ENCODE data around the gene TRMO. TPM values are rescaled to one million over a fixed set of nuclear protein-coding genes. Genes with fewer than 3 reads are reported as not detected.

The TRMO gene
- polyA plus RNA-seq, 6 donors from 2014 or later, result 13.4 to 31.8 (median 15.5) TPM

- Mint-ChIP-seq H3K27ac (peak overlapping the region in 1 of 6 donors; percentile 60), H3K4me1 (peaks cover 0 to 3% (median 0%) of the 10 kb centered on the region in 3 donors), H3K27me3 (peaks cover 0 to 10% (median 7%) of the 10 kb centered on the region in 3 donors), H3K9me3 (peaks cover 5 to 26% (median 17%) of the 10 kb centered on the region in 7 donors), H3K36me3 (peaks cover 28 to 34% of the 10 kb centered on the region in 2 donors), H3K4me3 (no peak overlapping the region)
- no peak for ATAC-seq (ENCODE audit: low read depth in 2 of 2)
- no peak for DNase-seq
Measured at GRCh38 chr9:97891736-97892135, 30.6 kb downstream of the TRMO start.

GRCh38 chr9:97889941-97890887, 32.1 kb downstream of the TRMO start:
- Mint-ChIP-seq H3K36me3 (peaks cover 18 to 24% of the 10 kb centered on the region in 2 donors), H3K9me3 (peaks cover 5 to 24% (median 16%) of the 10 kb centered on the region in 7 donors), H3K4me1 (peaks cover 0 to 3% (median 0%) of the 10 kb centered on the region in 3 donors), H3K27ac (peak overlapping the region in 1 of 6 donors; percentile 37), H3K4me3 (no peak overlapping the region), H3K27me3 (peaks cover 0 to 10% (median 7%) of the 10 kb centered on the region in 3 donors)
- no peak for DNase-seq
- peak in 1 of 2 donors; percentile 20 for ATAC-seq (ENCODE audit: low read depth in 2 of 2)

- Mint-ChIP-seq H3K27ac (peak overlapping the region in 1 of 6 donors; percentile 65), H3K4me1 (no peaks in the 10 kb centered on the region), H3K4me3 (no peak overlapping the region), H3K36me3 (no peaks in the 10 kb centered on the region), H3K9me3 (peaks cover 0 to 2% (median 0%) of the 10 kb centered on the region in 7 donors), H3K27me3 (peaks cover 5 to 18% (median 5%) of the 10 kb centered on the region in 3 donors)
- DNase-seq (no peak), ATAC-seq (ENCODE audit: low read depth in 2 of 2) (no peak)
Measured at GRCh38 chr9:97880336-97880735, 42.0 kb downstream of the TRMO start.

DNA sequence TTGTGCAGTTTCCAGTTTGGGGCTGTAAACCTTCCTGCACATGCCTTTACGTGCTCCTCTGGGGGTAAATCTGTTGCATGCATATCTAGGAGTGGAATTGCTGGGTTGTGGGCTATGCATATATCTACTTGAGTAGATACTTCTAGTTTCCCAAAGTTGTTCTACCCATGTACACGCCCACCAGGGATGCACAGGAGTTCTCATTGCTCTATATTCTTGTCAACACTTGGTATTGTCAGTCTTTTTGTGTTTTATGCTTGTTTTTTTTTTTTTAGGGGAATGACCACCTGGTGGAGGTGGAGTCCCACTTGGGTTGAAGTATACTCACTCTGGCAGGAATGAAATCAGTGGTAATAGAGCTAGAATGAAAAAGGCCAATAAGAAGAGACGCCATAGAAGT, 46.2 kb downstream of the TRMO start:
- ATAC-seq (ENCODE audit: low read depth in 2 of 2), result no peak

GRCh38 chr9:97875111-97875510, 47.2 kb downstream of the TRMO start:
- Mint-ChIP-seq H3K9me3 (peaks cover 0 to 11% (median 1%) of the 10 kb centered on the region in 7 donors), H3K27ac (no peak overlapping the region), H3K4me3 (no peak overlapping the region), H3K4me1 (no peaks in the 10 kb centered on the region), H3K36me3 (peaks cover 0 to 7% of the 10 kb centered on the region in 2 donors), H3K27me3 (peaks cover 0 to 19% (median 0%) of the 10 kb centered on the region in 3 donors)
- no peak for DNase-seq
- ATAC-seq (ENCODE audit: low read depth in 2 of 2), result no peak

More for the DNA sequence above, 46.2 kb downstream of the TRMO start:
- Mint-ChIP-seq H3K4me3 (no peak overlapping the region), H3K36me3 (peaks cover 0 to 6% of the 10 kb centered on the region in 2 donors), H3K9me3 (peaks cover 0 to 9% (median 1%) of the 10 kb centered on the region in 7 donors), H3K27me3 (peaks cover 0 to 13% (median 0%) of the 10 kb centered on the region in 3 donors), H3K27ac (no peak overlapping the region), H3K4me1 (no peaks in the 10 kb centered on the region)
- no peak for DNase-seq

DNA sequence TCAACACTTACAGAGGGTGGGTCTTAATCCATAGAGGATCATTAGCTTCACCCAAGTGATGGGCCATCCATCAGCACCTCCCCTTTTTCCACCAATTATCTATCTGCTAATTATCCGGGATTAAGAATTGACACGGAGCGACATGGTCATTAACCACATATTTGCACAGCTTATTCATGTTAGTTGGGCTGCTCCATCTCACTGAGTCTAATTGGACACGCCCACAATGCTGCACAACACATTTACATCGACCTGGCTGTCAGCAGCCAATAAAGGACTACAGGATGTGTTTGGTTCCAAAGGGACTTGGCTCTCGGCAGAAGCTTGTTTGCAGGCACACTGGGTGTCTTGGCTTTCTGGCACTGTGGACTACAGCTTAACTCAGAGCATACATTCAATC, 47.7 kb downstream of the TRMO start:
- no peak overlapping the region for H3K27ac Mint-ChIP-seq
- no peaks in the 10 kb centered on the region for H3K4me1 Mint-ChIP-seq
- no peak for ATAC-seq (ENCODE audit: low read depth in 2 of 2)
- peaks cover 0 to 11% (median 1%) of the 10 kb centered on the region in 7 donors for H3K9me3 Mint-ChIP-seq
- no peak overlapping the region for H3K4me3 Mint-ChIP-seq
- DNase-seq, result no peak
- H3K36me3 Mint-ChIP-seq, result peaks cover 0 to 7% of the 10 kb centered on the region in 2 donors
- peaks cover 0 to 24% (median 0%) of the 10 kb centered on the region in 3 donors for H3K27me3 Mint-ChIP-seq

- Mint-ChIP-seq H3K4me1 (peaks cover 0 to 4% (median 0%) of the 10 kb centered on the region in 3 donors), H3K36me3 (peaks cover 7% of the 10 kb centered on the region in 2 donors), H3K27ac (no peak overlapping the region), H3K27me3 (peaks cover 0 to 32% (median 7%) of the 10 kb centered on the region in 3 donors), H3K4me3 (no peak overlapping the region), H3K9me3 (peaks cover 0 to 15% (median 2%) of the 10 kb centered on the region in 7 donors)
- DNase-seq (no peak), ATAC-seq (ENCODE audit: low read depth in 2 of 2) (no peak)
Measured at GRCh38 chr9:97873882-97874281, 48.4 kb downstream of the TRMO start.

- no peak overlapping the region for H3K4me3 Mint-ChIP-seq
- H3K27ac Mint-ChIP-seq, result no peak overlapping the region
- DNase-seq (no peak), ATAC-seq (ENCODE audit: low read depth in 2 of 2) (no peak)
- H3K36me3 Mint-ChIP-seq, result peaks cover 7 to 8% of the 10 kb centered on the region in 2 donors
- peaks cover 0 to 15% (median 2%) of the 10 kb centered on the region in 7 donors for H3K9me3 Mint-ChIP-seq
- H3K27me3 Mint-ChIP-seq, result peaks cover 0 to 33% (median 8%) of the 10 kb centered on the region in 3 donors
- H3K4me1 Mint-ChIP-seq, result peaks cover 0 to 4% (median 0%) of the 10 kb centered on the region in 3 donors
Measured at GRCh38 chr9:97873425-97873824, 48.9 kb downstream of the TRMO start.

DNA sequence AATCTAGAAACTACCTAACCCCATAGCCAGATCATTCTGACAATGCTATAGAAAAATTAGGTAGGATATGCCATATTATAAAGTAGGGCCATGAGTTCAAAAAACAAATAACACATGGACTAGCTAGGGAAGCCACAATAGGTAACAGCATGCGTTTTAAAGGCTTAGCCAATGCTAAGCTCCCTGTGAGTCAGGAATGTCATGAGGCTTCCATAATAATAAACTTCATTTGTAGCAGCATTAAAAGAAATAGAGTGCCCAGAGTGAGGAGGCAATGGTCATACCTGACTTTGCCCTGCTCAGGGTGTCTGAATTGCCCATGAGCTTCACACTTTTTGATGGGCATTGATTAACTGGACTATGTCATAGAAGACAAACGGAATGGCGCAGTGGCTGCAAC, 53.4 kb downstream of the TRMO start:
- peaks cover 8 to 14% (median 11%) of the 10 kb centered on the region in 3 donors for H3K4me1 Mint-ChIP-seq
- H3K27ac Mint-ChIP-seq, result no peak overlapping the region
- ATAC-seq (ENCODE audit: low read depth in 2 of 2) (no peak), DNase-seq (no peak)
- H3K36me3 Mint-ChIP-seq, result peaks cover 29% of the 10 kb centered on the region in 2 donors
- peaks cover 8 to 44% (median 23%) of the 10 kb centered on the region in 3 donors for H3K27me3 Mint-ChIP-seq
- peaks cover 0 to 44% (median 29%) of the 10 kb centered on the region in 7 donors for H3K9me3 Mint-ChIP-seq
- H3K4me3 Mint-ChIP-seq, result no peak overlapping the region

GRCh38 chr9:97866848-97867247, 55.5 kb downstream of the TRMO start:
- peaks cover 8 to 14% (median 11%) of the 10 kb centered on the region in 3 donors for H3K4me1 Mint-ChIP-seq
- H3K9me3 Mint-ChIP-seq, result peaks cover 0 to 42% (median 31%) of the 10 kb centered on the region in 7 donors
- peak; percentile 78 to 90 for ATAC-seq (ENCODE audit: low read depth in 2 of 2)
- H3K27me3 Mint-ChIP-seq, result peaks cover 19 to 64% (median 33%) of the 10 kb centered on the region in 3 donors
- H3K36me3 Mint-ChIP-seq, result peaks cover 29% of the 10 kb centered on the region in 2 donors
- H3K4me3 Mint-ChIP-seq, result peak overlapping the region in 6 of 8 donors; percentile 2 to 80 (median 62)
- peak; percentile 54 for DNase-seq
- H3K27ac Mint-ChIP-seq, result peak overlapping the region in 3 of 6 donors; percentile 70 to 95 (median 89)

DNA sequence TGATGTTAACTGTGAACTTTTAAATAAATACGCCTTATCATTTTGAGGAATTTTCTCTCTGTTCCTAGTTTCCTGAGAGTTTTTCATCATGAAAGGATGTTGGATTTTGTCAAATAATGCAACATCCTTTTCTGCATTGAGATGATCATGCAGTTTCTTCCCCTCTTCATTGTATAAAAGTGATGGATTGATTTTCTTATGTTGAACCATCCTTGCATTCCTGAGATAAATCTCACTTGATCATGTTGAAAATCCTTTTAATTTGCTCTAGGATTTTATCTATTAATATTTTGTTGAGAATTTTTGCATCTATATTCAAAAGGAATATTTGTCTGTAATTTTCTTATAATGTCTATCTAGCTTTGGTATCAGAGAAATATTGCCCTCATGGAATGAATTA, 56.0 kb downstream of the TRMO start:
- Mint-ChIP-seq H3K4me3 (peak overlapping the region in 1 of 8 donors; percentile 3), H3K9me3 (peaks cover 0 to 38% (median 31%) of the 10 kb centered on the region in 7 donors), H3K27ac (peak overlapping the region in 1 of 6 donors; percentile 55), H3K36me3 (peaks cover 25 to 31% of the 10 kb centered on the region in 2 donors), H3K27me3 (peaks cover 24 to 70% (median 38%) of the 10 kb centered on the region in 3 donors), H3K4me1 (peaks cover 8 to 14% (median 11%) of the 10 kb centered on the region in 3 donors)
- ATAC-seq (ENCODE audit: low read depth in 2 of 2) (no peak), DNase-seq (no peak)

DNA sequence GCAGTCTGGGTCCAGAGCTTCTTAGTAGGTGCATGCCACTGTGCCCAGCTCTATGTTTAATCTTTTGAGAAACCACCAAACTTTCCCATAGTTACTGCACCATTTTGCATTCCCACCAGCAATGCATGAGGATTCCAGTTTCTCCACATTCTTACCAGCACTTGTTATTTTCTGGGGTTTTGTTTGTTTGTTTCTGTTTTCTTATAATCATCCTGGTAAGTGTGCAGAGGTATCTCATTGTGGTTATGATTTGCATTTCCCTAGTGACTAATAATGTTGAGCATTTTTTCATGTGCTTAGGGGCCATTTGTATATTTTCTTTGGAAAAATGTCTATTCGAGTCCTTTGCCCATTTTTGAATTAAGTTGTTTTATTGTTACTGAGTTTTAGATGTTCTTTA, 57.9 kb downstream of the TRMO start:
- Mint-ChIP-seq H3K27me3 (peaks cover 37 to 75% (median 56%) of the 10 kb centered on the region in 3 donors), H3K36me3 (peaks cover 21 to 35% of the 10 kb centered on the region in 2 donors), H3K4me1 (peaks cover 14 to 16% (median 14%) of the 10 kb centered on the region in 3 donors), H3K9me3 (peaks cover 0 to 38% (median 31%) of the 10 kb centered on the region in 7 donors), H3K4me3 (peak overlapping the region in 1 of 8 donors; percentile 36), H3K27ac (no peak overlapping the region)
- DNase-seq (no peak), ATAC-seq (ENCODE audit: low read depth in 2 of 2) (no peak)

DNA sequence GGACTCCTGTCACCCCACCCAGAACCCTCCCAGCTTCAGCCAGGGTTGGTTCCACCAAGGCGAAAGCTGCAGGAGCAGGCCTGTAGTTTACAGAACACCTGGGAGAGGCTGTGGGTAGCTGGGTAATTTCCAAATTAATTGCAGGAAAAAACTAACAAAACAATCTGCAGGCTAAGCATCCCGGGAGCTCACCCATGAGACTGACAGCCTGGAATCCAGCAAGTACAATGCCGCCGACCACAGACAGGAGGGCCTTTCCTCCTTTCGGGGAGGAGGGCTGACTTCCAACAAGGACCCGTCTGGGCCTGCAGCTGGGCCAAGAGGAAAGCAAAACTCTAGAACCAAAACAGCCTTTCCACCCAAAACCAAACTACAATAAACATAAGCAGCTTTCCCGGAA, 59.0 kb downstream of the TRMO start:
- H3K27me3 Mint-ChIP-seq, result peaks cover 44 to 77% (median 59%) of the 10 kb centered on the region in 3 donors
- peaks cover 0 to 38% (median 28%) of the 10 kb centered on the region in 7 donors for H3K9me3 Mint-ChIP-seq
- DNase-seq, result no peak
- ATAC-seq (ENCODE audit: low read depth in 2 of 2), result no peak
- H3K4me1 Mint-ChIP-seq, result peaks cover 12 to 18% (median 14%) of the 10 kb centered on the region in 3 donors
- no peak overlapping the region for H3K4me3 Mint-ChIP-seq
- H3K36me3 Mint-ChIP-seq, result peaks cover 21 to 28% of the 10 kb centered on the region in 2 donors
- H3K27ac Mint-ChIP-seq, result no peak overlapping the region
